H7 (cell line): Measurements from ENCODE around the gene ACTG1. TPM values are rescaled to one million over a fixed set of nuclear protein-coding genes. Genes with fewer than 3 reads are reported as not detected.

Experiments used
- DNase-seq: peaks from one replicate; pipeline ENCODE4 v3.0.0; 2012
- H3K27me3 ChIP-seq: 2 replicates; pipeline ENCODE4 v1.6.0; 2011; ENCODE audit warnings: mild to moderate bottlenecking, low read length; ENCODE audit not compliant: control insufficient read depth, insufficient read depth
- H3K36me3 ChIP-seq: replicated peaks from 2 replicates; pipeline ENCODE4 v1.5.1; 2011; ENCODE audit warnings: low read length; ENCODE audit not compliant: control insufficient read depth, insufficient read depth
- H3K4me3 ChIP-seq: 2 replicates; pipeline ENCODE4 v1.5.1; 2011; ENCODE audit warnings: low read depth, mild to moderate bottlenecking, control low read depth, low read length, moderate library complexity; ENCODE audit not compliant: insufficient read depth
- total RNA-seq: library from RNA; depleted of rRNA; stranded (reverse); fragments of >200 nt; shearing (Covaris generic); gene quantifications from 2 replicates; pipeline ENCODE4 v1.2.3, GENCODE V29; 2014

Gene ACTG1
- total RNA-seq, 1 experiment from 2014 or later, result 5,789 TPM

- H3K4me3 ChIP-seq, result no peak overlapping the region
- no peak for DNase-seq
- H3K27me3 ChIP-seq, result peaks cover 10% of the 10 kb centered on the region
- no peaks in the 10 kb centered on the region for H3K36me3 ChIP-seq
Observed at GRCh38 chr17:81491181-81491581, 21.4 kb downstream of the ACTG1 start.

GRCh38 chr17:81489998-81490992 is 22.3 kb downstream of the ACTG1 start:
- H3K4me3 ChIP-seq, result no peak overlapping the region
- H3K27me3 ChIP-seq, result peaks cover 10% of the 10 kb centered on the region
- peak; percentile 75 for DNase-seq
- H3K36me3 ChIP-seq, result no peaks in the 10 kb centered on the region

DNA sequence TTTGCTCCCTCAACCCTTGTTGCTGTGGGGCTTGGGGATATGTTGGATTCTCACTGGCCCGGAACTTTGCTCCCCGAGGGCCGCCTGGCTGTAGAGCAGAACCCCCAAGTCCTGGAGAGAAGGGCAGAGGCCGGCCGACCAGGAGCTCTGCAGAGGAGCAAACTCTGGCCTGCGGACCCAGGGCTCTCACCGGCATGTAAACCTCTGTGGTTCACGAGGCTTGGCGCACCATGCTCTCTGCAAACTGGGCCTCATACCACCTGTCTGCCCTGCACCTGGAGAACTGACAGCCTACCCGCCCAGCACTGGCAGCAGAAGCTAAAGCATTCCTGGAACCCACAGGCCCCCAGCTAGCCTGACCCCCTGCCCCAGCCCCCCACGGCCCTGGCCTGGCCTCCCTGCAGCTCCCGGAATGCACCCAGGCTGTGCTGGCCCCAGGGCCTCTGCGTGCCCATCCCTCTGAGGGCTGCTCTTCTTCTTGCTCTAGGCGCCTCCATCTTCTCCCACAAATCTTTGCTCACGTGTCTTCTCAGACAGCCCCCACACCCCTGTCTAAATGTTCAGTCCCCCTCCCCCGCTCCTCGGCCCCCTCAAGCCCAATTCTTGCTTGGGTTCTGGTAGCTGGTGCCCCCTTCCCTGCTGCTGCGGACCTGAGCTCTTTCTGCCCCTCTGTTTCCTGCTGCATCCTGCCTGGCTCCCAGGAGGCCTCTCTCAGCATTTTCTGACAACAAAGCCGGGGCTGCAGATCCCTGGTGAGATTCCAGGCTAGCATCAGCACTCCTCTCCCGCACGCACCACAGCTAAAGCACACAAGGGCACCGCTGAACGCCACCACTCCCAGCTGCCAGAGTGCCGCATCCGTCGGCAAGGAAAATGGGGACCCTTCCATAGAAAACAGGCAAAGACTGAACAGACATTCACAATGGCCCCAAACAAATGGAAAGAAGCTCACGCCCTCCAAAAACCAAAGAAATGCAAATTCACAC is 23.3 kb downstream of the ACTG1 start:
- Histone ChIP-seq H3K4me3 (no peak overlapping the region), H3K27me3 (peaks cover 8% of the 10 kb centered on the region), H3K36me3 (no peaks in the 10 kb centered on the region)
- DNase-seq, result peak; percentile 85

GRCh38 chr17:81488276-81488860 is 24.2 kb downstream of the ACTG1 start:
- Histone ChIP-seq H3K36me3 (no peaks in the 10 kb centered on the region), H3K4me3 (peak overlapping the region; percentile 52), H3K27me3 (peaks cover 15% of the 10 kb centered on the region)
- DNase-seq, result peak; percentile 67

- peak; percentile 98 for DNase-seq
- Histone ChIP-seq H3K27me3 (peaks cover 20% of the 10 kb centered on the region), H3K4me3 (peak overlapping the region; percentile 52), H3K36me3 (no peaks in the 10 kb centered on the region)
Observed at GRCh38 chr17:81487487-81488275, 24.9 kb downstream of the ACTG1 start.

DNA sequence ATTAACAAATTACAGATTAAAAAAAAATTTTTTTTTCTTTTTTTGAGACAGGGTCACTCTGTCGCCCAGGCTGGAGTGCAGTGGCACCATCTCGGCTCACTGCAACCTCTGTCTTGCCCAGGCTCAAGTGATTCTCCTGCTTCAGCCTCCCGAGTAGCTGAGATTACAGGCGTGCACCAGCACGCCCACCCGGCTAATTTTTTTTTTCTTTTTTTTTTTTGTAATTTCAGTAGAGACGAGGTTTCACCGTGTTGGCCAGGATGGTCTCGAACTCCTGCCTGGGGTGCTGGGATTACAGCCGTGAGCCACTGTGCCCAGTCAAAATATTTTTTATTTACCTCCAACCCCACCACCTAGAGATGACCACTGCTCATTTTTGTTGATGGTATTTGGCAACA is 25.5 kb downstream of the ACTG1 start:
- H3K4me3 ChIP-seq, result no peak overlapping the region

DNA sequence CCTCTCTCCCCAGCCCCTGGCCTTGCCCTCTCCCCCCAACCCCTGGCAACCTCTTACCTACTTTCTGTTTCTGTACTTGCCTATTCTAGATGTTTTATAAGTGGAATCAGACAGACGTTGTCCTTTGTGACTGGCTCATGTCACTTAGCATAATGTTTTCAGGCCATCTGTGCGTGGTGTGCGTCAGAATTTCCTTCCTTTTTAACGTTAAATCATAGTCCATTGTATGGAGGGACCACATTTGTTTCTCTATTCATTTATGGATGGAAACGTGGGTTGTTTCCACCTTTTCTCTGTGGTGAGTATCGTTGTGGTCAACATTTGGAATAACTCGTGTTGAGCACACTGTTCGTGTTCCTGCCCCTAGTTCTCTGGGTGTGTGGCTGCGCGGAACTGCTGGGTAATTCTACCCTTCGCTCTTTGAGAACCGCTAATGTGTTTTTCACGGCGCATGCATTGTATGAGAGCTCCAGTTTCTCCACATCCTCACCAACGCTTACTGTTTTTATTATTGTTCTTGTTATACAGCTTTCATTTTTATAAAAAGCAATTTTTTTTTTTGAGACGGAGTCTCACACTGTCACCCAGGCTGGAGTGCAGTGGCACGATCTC is 26.3 kb downstream of the ACTG1 start:
- Histone ChIP-seq H3K36me3 (no peaks in the 10 kb centered on the region), H3K27me3 (peaks cover 31% of the 10 kb centered on the region), H3K4me3 (no peak overlapping the region)
- DNase-seq, result no peak

More for the DNA sequence above, 25.5 kb downstream of the ACTG1 start:
- DNase-seq, result no peak
- Histone ChIP-seq H3K27me3 (peaks cover 25% of the 10 kb centered on the region), H3K36me3 (no peaks in the 10 kb centered on the region)

GRCh38 chr17:81484195-81484979 is 28.2 kb downstream of the ACTG1 start:
- Histone ChIP-seq H3K36me3 (no peaks in the 10 kb centered on the region), H3K27me3 (peaks cover 43% of the 10 kb centered on the region), H3K4me3 (peak overlapping the region; percentile 60)
- DNase-seq, result peak; percentile 97

- no peaks in the 10 kb centered on the region for H3K36me3 ChIP-seq
- peak overlapping the region; percentile 60 for H3K4me3 ChIP-seq
- H3K27me3 ChIP-seq, result peaks cover 43% of the 10 kb centered on the region
- peak; percentile 78 for DNase-seq
Observed at GRCh38 chr17:81483862-81484194, 28.8 kb downstream of the ACTG1 start.

GRCh38 chr17:81483085-81483861 is 29.3 kb downstream of the ACTG1 start:
- Histone ChIP-seq H3K27me3 (peaks cover 43% of the 10 kb centered on the region), H3K36me3 (no peaks in the 10 kb centered on the region), H3K4me3 (peak overlapping the region; percentile 60)
- peak; percentile 76 for DNase-seq

DNA sequence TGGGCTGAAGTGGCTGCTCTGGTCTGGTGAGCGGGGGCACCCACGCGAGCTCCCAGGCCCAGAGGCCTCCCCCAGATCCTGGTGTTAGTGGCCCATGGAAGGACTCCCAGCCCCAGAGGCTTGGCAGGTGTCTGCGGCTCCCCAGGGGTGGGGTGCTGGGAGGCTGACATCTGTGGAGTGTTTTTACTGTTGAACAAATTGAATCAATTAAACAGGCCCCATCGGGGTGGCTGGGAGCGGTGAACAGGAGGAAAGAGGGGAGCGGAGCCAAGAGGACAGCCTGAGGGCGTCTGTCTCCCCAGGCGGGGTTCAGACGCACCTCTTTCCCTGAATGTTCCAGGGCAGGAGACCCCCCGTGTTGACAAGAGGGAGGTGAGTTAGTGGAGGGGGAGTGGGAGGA is 29.9 kb downstream of the ACTG1 start:
- H3K27me3 ChIP-seq, result peaks cover 43% of the 10 kb centered on the region
- H3K36me3 ChIP-seq, result no peaks in the 10 kb centered on the region
- no peak for DNase-seq
- H3K4me3 ChIP-seq, result no peak overlapping the region

DNA sequence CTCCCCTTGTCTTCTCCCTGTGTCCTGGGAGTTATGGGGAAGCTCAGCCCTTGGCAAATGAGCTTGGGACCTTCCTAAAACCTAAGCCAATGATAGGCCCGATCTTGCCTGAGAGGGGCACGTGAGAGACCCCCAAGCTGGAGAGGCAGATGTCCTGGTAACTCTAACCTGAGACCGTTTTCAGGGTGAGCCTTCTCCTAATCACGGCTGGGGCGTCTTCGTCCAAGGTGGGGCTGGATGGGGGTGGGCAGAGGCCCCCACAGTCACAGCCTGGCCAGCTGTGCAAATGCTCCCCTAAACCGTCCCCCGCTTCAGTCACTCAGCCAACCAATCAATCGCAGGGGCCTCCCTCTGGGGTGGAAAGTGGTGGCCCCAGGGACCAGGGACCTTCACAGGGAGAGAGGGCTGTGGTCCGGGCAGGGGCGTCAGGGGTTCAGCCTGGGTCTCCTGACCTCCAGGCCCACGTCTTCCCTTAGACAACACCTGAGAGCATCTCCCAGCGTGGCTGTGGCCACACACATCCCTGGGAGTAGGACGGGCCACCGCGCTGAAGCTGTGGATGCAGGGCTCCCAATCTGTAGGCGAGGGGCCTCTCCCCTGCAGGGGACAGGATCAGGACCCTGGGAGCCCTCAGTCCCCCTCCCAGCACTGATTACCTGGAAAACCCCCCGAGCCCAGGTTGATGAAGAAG is 30.6 kb downstream of the ACTG1 start:
- Histone ChIP-seq H3K36me3 (no peaks in the 10 kb centered on the region), H3K27me3 (peaks cover 40% of the 10 kb centered on the region), H3K4me3 (peak overlapping the region; percentile 33)
- DNase-seq, result no peak
